Measurements from ENCODE around the gene BEND5. TPM values are rescaled to one million over a fixed set of nuclear protein-coding genes. Genes with fewer than 3 reads are reported as not detected.

BEND5 gene
- polyA plus RNA-seq, 3 donors: 0.13 TPM; not detected in 2

DNA sequence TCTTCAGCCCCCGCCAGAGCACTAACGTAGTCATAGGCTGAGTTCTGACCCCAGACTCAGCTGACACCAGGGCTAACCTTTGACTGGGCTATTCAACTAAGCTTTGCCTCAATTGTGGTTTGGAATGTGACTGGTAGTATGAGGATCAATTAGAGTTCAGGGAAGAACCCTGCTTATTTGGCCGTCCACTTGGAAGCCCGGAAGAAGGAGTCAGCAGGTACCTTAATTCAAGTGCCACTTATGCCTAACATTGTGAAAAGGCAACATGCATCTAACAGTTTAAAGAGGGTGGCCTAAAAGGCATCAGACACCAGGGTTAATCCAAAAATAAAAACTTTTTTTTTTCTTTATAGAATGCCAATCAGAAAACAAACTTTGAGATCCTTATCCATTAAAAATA is 92.3 kb downstream of the BEND5 start:
- Histone ChIP-seq H3K4me3 (replicated peaks in 1 of 3; ENCODE audit: low read depth in 2 of 3, low read length in 3 of 3) (no peak overlapping the region), H3K79me2 (ENCODE audit: insufficient read depth, low read length) (no peaks in the 10 kb centered on the region), H3K36me3 (replicated peaks in 1 of 2; ENCODE audit: control insufficient read depth in 1 of 2, insufficient read depth in 2 of 2, low read length in 2 of 2) (no peaks in the 10 kb centered on the region), H4K20me1 (ENCODE audit: insufficient read depth, low read length) (no peaks in the 10 kb centered on the region), H3K27ac (ENCODE audit: low read depth in 1 of 2, low read length in 2 of 2) (no peak overlapping the region), H3K4me2 (replicated peaks; ENCODE audit: extremely low read depth, low read length, poor library complexity, severe bottlenecking) (no peak overlapping the region), H3K27me3 (ENCODE audit: control insufficient read depth in 2 of 2, insufficient read depth in 2 of 2, low read length in 2 of 2) (no peaks in the 10 kb centered on the region), H2AFZ (ENCODE audit: insufficient read depth, low read depth, low read length, poor library complexity, severe bottlenecking) (no peak overlapping the region), H3K4me1 (ENCODE audit: control insufficient read depth in 1 of 2, insufficient read depth in 2 of 2, low read length in 2 of 2) (no peaks in the 10 kb centered on the region), H3K9me3 (replicated peaks in 1 of 2; ENCODE audit: control insufficient read depth in 1 of 2, insufficient read depth in 1 of 2, low read length in 2 of 2) (no peaks in the 10 kb centered on the region), H3K9ac (ENCODE audit: insufficient read depth, low read length, poor library complexity, severe bottlenecking) (no peak overlapping the region)
- WGBS (ENCODE audit: insufficient coverage): 93% methylated on average over 3 of the region's 4 CpGs
- no peak overlapping the region for H3K4me3 Mint-ChIP-seq
- no peak overlapping the region for H3K27ac Mint-ChIP-seq
- DNase-seq: no peak
- H3K9me3 Mint-ChIP-seq: no peaks in the 10 kb centered on the region
- no peaks in the 10 kb centered on the region for H3K36me3 Mint-ChIP-seq
- TF ChIP-seq, protein P1, sequence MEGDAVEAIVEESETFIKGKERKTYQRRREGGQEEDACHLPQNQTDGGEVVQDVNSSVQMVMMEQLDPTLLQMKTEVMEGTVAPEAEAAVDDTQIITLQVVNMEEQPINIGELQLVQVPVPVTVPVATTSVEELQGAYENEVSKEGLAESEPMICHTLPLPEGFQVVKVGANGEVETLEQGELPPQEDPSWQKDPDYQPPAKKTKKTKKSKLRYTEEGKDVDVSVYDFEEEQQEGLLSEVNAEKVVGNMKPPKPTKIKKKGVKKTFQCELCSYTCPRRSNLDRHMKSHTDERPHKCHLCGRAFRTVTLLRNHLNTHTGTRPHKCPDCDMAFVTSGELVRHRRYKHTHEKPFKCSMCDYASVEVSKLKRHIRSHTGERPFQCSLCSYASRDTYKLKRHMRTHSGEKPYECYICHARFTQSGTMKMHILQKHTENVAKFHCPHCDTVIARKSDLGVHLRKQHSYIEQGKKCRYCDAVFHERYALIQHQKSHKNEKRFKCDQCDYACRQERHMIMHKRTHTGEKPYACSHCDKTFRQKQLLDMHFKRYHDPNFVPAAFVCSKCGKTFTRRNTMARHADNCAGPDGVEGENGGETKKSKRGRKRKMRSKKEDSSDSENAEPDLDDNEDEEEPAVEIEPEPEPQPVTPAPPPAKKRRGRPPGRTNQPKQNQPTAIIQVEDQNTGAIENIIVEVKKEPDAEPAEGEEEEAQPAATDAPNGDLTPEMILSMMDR (IDR thresholded peaks at IDR 0.05): no peak
- H3K4me1 Mint-ChIP-seq: peaks cover 3% of the 10 kb centered on the region
- H3K27me3 Mint-ChIP-seq (ENCODE audit: low read depth in 3 of 3): peaks cover 0 to 1% (median 0%) of the 10 kb centered on the region in 3 donors
- intact Hi-C loops (cut with micrococcal nuclease): no loop called here

DNA sequence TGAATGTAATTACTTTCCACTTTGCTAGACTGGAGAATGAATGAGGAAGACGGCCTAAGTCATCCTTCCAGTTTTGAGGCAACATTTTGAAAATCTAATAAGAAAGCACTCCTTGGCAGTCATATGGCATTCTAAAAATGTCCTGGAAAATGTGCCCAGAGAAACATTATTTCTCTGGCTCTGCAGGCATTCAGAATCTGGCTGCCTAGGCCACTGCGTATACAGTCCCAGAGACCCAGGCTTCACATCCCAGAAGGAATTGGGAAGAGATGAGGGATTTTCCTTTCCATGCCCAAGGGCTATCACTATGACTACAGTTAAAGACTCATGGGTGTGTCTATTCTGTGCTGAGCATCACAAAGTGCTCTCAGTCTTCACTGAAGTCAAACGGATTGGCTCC is 92.9 kb downstream of the BEND5 start:
- Histone ChIP-seq H3K79me2 (ENCODE audit: insufficient read depth, low read length) (no peaks in the 10 kb centered on the region), H2AFZ (ENCODE audit: insufficient read depth, low read depth, low read length, poor library complexity, severe bottlenecking) (no peak overlapping the region), H3K36me3 (replicated peaks in 1 of 2; ENCODE audit: control insufficient read depth in 1 of 2, insufficient read depth in 2 of 2, low read length in 2 of 2) (no peaks in the 10 kb centered on the region), H3K27me3 (ENCODE audit: control insufficient read depth in 2 of 2, insufficient read depth in 2 of 2, low read length in 2 of 2) (no peaks in the 10 kb centered on the region), H3K4me3 (replicated peaks in 1 of 3; ENCODE audit: low read depth in 2 of 3, low read length in 3 of 3) (no peak overlapping the region), H4K20me1 (ENCODE audit: insufficient read depth, low read length) (no peaks in the 10 kb centered on the region), H3K9ac (ENCODE audit: insufficient read depth, low read length, poor library complexity, severe bottlenecking) (no peak overlapping the region), H3K4me1 (ENCODE audit: control insufficient read depth in 1 of 2, insufficient read depth in 2 of 2, low read length in 2 of 2) (no peaks in the 10 kb centered on the region), H3K9me3 (replicated peaks in 1 of 2; ENCODE audit: control insufficient read depth in 1 of 2, insufficient read depth in 1 of 2, low read length in 2 of 2) (no peaks in the 10 kb centered on the region), H3K4me2 (replicated peaks; ENCODE audit: extremely low read depth, low read length, poor library complexity, severe bottlenecking) (no peak overlapping the region), H3K27ac (ENCODE audit: low read depth in 1 of 2, low read length in 2 of 2) (no peak overlapping the region)
- no peaks in the 10 kb centered on the region for H3K9me3 Mint-ChIP-seq
- peaks cover 0 to 1% (median 0%) of the 10 kb centered on the region in 3 donors for H3K27me3 Mint-ChIP-seq (ENCODE audit: low read depth in 3 of 3)
- TF ChIP-seq, protein P1 (IDR thresholded peaks at IDR 0.05): no peak
- no peak overlapping the region for H3K4me3 Mint-ChIP-seq
- H3K36me3 Mint-ChIP-seq: no peaks in the 10 kb centered on the region
- H3K4me1 Mint-ChIP-seq: peaks cover 3% of the 10 kb centered on the region
- DNase-seq: no peak
- WGBS (ENCODE audit: insufficient coverage): 93% methylated on average over 3 of the region's 3 CpGs
- no peak overlapping the region for H3K27ac Mint-ChIP-seq
- intact Hi-C loops (cut with micrococcal nuclease): no loop called here

All from CD14-positive monocyte (primary cell).